Natural killer cell (primary cell): Measurements from ENCODE around the gene PIGL. TPM values are rescaled to one million over a fixed set of nuclear protein-coding genes. Genes with fewer than 3 reads are reported as not detected.

ENCODE experiments used
- ATAC-seq, 3 donors: fragments of 150-1000 bp in 2 of 3; fragments of 200-7000 bp in 1 of 3; cut with Tn5 transposase; 1 replicate in 1 of 3; 2 replicates in 2 of 3; pipeline ENCODE4 v1.10.0; 2021; ENCODE audit warnings: mild to moderate bottlenecking in 2 of 3, moderate library complexity in 2 of 3
- DNase-seq, 2 donors: peaks; one replicate each; pipeline versions ENCODE4 v3.0.0 to v3.0.0-alpha.2; 2013 to 2021; ENCODE audit warnings: mixed read lengths in 1 of 2
- H3K27ac ChIP-seq: one replicate; pipeline ENCODE4 v1.5.1; 2013; ENCODE audit warnings: mild to moderate bottlenecking, low read length
- H3K27me3 ChIP-seq: one replicate; pipeline ENCODE4 v1.6.1; 2013; ENCODE audit warnings: low read length; ENCODE audit not compliant: control insufficient read depth, insufficient read depth
- H3K36me3 ChIP-seq: one replicate; pipeline ENCODE4 v1.6.1; 2013; ENCODE audit warnings: low read length; ENCODE audit not compliant: control insufficient read depth, insufficient read depth
- H3K4me1 ChIP-seq: one replicate; pipeline ENCODE4 v1.6.1; 2013; ENCODE audit warnings: low read length; ENCODE audit not compliant: control insufficient read depth, insufficient read depth
- H3K4me3 ChIP-seq: one replicate; pipeline ENCODE4 v1.5.1; 2013; ENCODE audit warnings: low read length
- H3K9me3 ChIP-seq: one replicate; pipeline ENCODE4 v1.6.1; 2013; ENCODE audit warnings: low read length; ENCODE audit not compliant: control insufficient read depth, insufficient read depth
- H3K27ac Mint-ChIP-seq, 2 donors: one replicate each; pipeline ENCODE4 v1.8.0; 2022; ENCODE audit warnings: mild to moderate bottlenecking in 2 of 2, mixed read lengths in 2 of 2, moderate library complexity in 1 of 2
- H3K27me3 Mint-ChIP-seq, 2 donors: one replicate each; pipeline ENCODE4 v1.8.0; 2022; ENCODE audit warnings: low read depth in 2 of 2, mixed read lengths in 2 of 2
- H3K36me3 Mint-ChIP-seq: one replicate; pipeline ENCODE4 v1.8.0; 2022; ENCODE audit warnings: mixed read lengths
- H3K4me1 Mint-ChIP-seq, 2 donors: one replicate each; pipeline ENCODE4 v1.8.0; 2022; ENCODE audit warnings: mixed read lengths in 2 of 2
- H3K4me3 Mint-ChIP-seq: one replicate; pipeline ENCODE4 v1.8.0; 2022; ENCODE audit warnings: mild to moderate bottlenecking, moderate library complexity, mixed read lengths
- H3K9me3 Mint-ChIP-seq, 2 donors: one replicate each; pipeline ENCODE4 v1.8.0; 2022; ENCODE audit warnings: mixed read lengths in 2 of 2
- WGBS: methylation state at CpG from one replicate; pipeline ENCODE4 v1.1.7; 2013; ENCODE audit warnings: missing lambda C conversion rate; ENCODE audit not compliant: insufficient coverage; 5-methylcytosine and 5-hydroxymethylcytosine counted together
- intact Hi-C: fragments of 100-400 bp; cut with micrococcal nuclease; formaldehyde crosslinking; loops from one replicate; pipeline ENCODE4 v1.14.2; 2022
- total RNA-seq, 4 donors: library from RNA; stranded (reverse); fragments of 120-200 nt in 1 of 4; gene quantifications; one replicate each; pipeline versions ENCODE4 v1.2.3 to v1.2.4, GENCODE V29; 2013 to 2022
- TF ChIP-seq, protein P1 (sequence below): fragments of 200-600 bp; IDR thresholded peaks from one replicate; pipeline ENCODE4 v1.8.0; 2022; ENCODE audit warnings: antibody characterized with exemption

Gene PIGL
- total RNA-seq, 3 donors from 2014 or later (not counting 1 experiment from before 2014, with no cell fraction given), result 44.2 to 68.3 (median 47.9) TPM

DNA sequence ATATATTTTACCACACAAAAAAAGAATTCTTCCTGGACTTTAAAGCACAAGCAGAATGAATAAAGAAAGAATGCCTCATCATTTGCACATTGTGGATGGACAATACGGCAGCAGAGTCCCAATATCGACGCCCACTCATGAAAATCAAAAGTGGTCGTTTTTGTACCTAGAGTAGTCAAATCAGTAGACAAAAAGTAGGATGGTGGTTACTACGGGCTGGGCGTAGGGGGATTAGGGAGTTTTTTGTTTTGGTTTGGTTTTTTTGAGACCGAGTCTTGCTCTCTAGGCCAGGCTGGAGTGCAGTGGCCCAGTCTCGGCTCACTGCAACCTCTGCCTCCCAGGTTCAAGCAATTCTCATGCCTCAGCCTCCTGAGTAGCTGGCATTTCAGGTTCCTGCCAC, 144.9 kb downstream of the PIGL start:
- H3K4me1 ChIP-seq, result no peaks in the 10 kb centered on the region
- ATAC-seq (no peak), DNase-seq (no peak)
- 87% methylated on average over 8 of the region's 8 CpGs for WGBS
- H3K36me3 Mint-ChIP-seq, result no peaks in the 10 kb centered on the region
- no peak overlapping the region for H3K4me3 ChIP-seq
- no peak overlapping the region for H3K27ac Mint-ChIP-seq
- no peak overlapping the region for H3K27ac ChIP-seq
- H3K9me3 Mint-ChIP-seq, result no peaks in the 10 kb centered on the region
- H3K27me3 ChIP-seq, result no peaks in the 10 kb centered on the region
- intact Hi-C loops, result no loop called here
- no peaks in the 10 kb centered on the region for H3K4me1 Mint-ChIP-seq
- TF ChIP-seq, protein P1, sequence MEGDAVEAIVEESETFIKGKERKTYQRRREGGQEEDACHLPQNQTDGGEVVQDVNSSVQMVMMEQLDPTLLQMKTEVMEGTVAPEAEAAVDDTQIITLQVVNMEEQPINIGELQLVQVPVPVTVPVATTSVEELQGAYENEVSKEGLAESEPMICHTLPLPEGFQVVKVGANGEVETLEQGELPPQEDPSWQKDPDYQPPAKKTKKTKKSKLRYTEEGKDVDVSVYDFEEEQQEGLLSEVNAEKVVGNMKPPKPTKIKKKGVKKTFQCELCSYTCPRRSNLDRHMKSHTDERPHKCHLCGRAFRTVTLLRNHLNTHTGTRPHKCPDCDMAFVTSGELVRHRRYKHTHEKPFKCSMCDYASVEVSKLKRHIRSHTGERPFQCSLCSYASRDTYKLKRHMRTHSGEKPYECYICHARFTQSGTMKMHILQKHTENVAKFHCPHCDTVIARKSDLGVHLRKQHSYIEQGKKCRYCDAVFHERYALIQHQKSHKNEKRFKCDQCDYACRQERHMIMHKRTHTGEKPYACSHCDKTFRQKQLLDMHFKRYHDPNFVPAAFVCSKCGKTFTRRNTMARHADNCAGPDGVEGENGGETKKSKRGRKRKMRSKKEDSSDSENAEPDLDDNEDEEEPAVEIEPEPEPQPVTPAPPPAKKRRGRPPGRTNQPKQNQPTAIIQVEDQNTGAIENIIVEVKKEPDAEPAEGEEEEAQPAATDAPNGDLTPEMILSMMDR, result no peak
- H3K4me3 Mint-ChIP-seq, result no peak overlapping the region
- H3K36me3 ChIP-seq, result no peaks in the 10 kb centered on the region
- H3K9me3 ChIP-seq, result no peaks in the 10 kb centered on the region
- H3K27me3 Mint-ChIP-seq, result peaks cover 0 to 3% of the 10 kb centered on the region in 2 donors

DNA sequence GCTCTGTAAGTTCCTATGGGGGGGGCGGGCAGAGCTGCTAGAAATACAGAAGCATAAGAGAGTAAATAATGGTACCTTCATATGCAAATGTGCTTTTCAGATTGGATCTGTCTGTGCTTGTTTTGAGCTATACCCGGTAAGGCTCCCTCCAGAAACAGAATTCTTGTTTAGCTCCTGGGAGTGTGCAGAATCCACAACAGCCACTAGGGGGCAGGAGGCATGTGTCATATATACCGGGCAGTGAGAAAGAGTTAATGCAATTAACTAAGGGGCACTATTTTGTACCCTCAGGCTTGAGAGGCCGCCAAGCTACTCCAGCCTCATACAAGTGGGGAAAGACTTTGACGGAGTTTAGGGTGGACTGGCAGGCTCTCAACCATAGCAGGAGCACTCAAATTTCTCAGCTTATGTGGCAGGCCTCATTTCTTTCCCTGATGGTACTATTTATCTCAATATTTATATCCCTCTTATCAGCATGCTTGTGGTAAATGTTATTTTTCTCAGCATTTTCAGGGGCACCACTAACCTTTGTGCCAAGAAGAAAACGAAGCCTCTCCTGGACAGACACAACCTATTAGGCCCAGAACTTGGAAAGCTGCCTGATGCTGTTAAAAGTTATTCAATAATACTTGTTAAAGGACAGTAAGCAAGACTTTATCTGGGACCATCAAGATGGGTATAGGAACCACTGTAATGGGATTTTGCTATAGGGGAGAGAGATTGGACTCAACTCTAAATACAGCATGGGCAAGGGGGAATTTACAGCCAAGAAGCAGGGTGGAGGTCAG, 146.9 kb downstream of the PIGL start:
- no peak overlapping the region for H3K27ac Mint-ChIP-seq

DNA sequence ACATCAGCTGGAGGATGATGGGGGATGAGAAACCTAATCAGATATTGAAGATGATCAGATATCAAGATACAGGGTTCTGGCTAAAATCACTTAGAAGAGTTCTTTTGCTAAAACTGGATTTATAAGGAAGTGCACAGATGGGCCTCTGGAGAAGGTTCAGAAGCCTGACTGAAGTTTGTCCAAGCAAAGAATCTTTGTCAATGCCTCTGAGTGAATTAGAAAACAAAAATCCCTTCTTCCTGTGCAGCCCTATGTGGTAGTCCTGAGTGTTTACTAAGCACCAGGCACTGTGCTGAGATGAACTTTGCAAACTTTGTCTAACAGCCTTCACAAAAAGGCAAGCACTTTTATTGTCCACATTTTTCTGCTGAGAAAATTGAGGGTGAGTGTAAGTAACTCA, 147.6 kb downstream of the PIGL start:
- no peaks in the 10 kb centered on the region for H3K9me3 Mint-ChIP-seq
- H3K36me3 Mint-ChIP-seq, result no peaks in the 10 kb centered on the region
- H3K4me1 Mint-ChIP-seq, result no peaks in the 10 kb centered on the region
- no peaks in the 10 kb centered on the region for H3K4me1 ChIP-seq
- H3K9me3 ChIP-seq, result no peaks in the 10 kb centered on the region
- no peak overlapping the region for H3K27ac Mint-ChIP-seq
- ATAC-seq, result no peak
- no peaks in the 10 kb centered on the region for H3K27me3 ChIP-seq
- H3K36me3 ChIP-seq, result no peaks in the 10 kb centered on the region
- H3K27me3 Mint-ChIP-seq, result no peaks in the 10 kb centered on the region
- intact Hi-C loops, result no loop called here
- no peak overlapping the region for H3K4me3 ChIP-seq
- DNase-seq, result no peak
- H3K4me3 Mint-ChIP-seq, result no peak overlapping the region
- TF ChIP-seq, protein P1, result no peak
- no peak overlapping the region for H3K27ac ChIP-seq

More for the DNA sequence above, 146.9 kb downstream of the PIGL start:
- peak; percentile 86 to 99 (median 97) for ATAC-seq
- Histone ChIP-seq H3K27me3 (no peaks in the 10 kb centered on the region), H3K4me1 (no peaks in the 10 kb centered on the region), H3K4me3 (no peak overlapping the region), H3K27ac (no peak overlapping the region), H3K36me3 (no peaks in the 10 kb centered on the region), H3K9me3 (no peaks in the 10 kb centered on the region)
- H3K4me1 Mint-ChIP-seq, result no peaks in the 10 kb centered on the region
- 12% methylated on average over 6 of the region's 6 CpGs for WGBS
- no peaks in the 10 kb centered on the region for H3K27me3 Mint-ChIP-seq
- H3K4me3 Mint-ChIP-seq, result no peak overlapping the region
- intact Hi-C loops, result loop anchor here (1.0 kb wide), 2 partner anchors 51 to 157 kb away; partner anchors contain the start of gene TRPV2
- TF ChIP-seq, protein P1, result peak; percentile 95
- H3K36me3 Mint-ChIP-seq, result no peaks in the 10 kb centered on the region
- peak; percentile 60 to 86 for DNase-seq
- no peaks in the 10 kb centered on the region for H3K9me3 Mint-ChIP-seq

DNA sequence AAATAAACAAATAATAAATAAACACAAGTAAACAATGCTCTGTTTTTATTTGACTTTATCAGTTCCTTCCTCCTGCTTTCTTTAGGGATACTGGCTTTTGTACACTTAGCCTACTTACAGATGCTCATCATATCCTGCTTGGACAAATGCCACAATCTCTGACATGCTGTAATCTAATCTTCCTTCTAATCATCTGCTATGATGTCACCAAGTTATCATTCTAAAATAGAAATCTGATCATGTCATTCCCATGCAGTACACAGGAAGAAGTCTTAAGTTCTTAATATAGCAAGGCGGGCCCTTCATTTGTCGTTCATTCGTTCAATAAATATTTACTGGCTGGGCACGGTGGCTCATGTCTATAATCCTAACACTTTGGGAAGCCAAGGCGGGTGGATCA, 154.7 kb downstream of the PIGL start:
- Mint-ChIP-seq H3K36me3 (no peaks in the 10 kb centered on the region), H3K27ac (no peak overlapping the region), H3K4me1 (no peaks in the 10 kb centered on the region), H3K9me3 (no peaks in the 10 kb centered on the region), H3K27me3 (no peaks in the 10 kb centered on the region), H3K4me3 (no peak overlapping the region)
- no peaks in the 10 kb centered on the region for H3K4me1 ChIP-seq
- H3K9me3 ChIP-seq, result no peaks in the 10 kb centered on the region
- no peaks in the 10 kb centered on the region for H3K36me3 ChIP-seq
- H3K4me3 ChIP-seq, result no peak overlapping the region
- no peaks in the 10 kb centered on the region for H3K27me3 ChIP-seq
- whole genome bisulfite sequencing, result 99% methylated on average over 4 of the region's 5 CpGs
- ATAC-seq, result no peak
- no peak for DNase-seq
- intact Hi-C loops, result no loop called here
- no peak overlapping the region for H3K27ac ChIP-seq
- TF ChIP-seq, protein P1, result no peak
